T-helper 17 cell (primary cell): ENCODE data around the gene CES2. TPM values are rescaled to one million over a fixed set of nuclear protein-coding genes. Genes with fewer than 3 reads are reported as not detected.
"Not testable (repeated sequence)": the region's sequence is repeated elsewhere in the genome, so short reads cannot be mapped to it uniquely, and the experiment has no call there.

Experiments used
- ATAC-seq: fragments of 150-1000 bp; cut with Tn5 transposase; 2 replicates; pipeline ENCODE4 v1.10.0; 2021; ENCODE audit warnings: mild to moderate bottlenecking, moderate library complexity
- DNase-seq, 3 donors: peaks; one replicate each; pipeline versions ENCODE4 v3.0.0 to v3.0.0-alpha.2; 2020 to 2021
- H3K9me3 ChIP-seq: one replicate; pipeline ENCODE4 v1.7.0; 2013; ENCODE audit warnings: low read length, mild to moderate bottlenecking; ENCODE audit not compliant: control insufficient read depth, poor library complexity, severe bottlenecking
- H3K27ac Mint-ChIP-seq: one replicate; pipeline ENCODE4 v1.8.0; 2022; ENCODE audit warnings: mild to moderate bottlenecking, moderate library complexity, mixed read lengths
- H3K27me3 Mint-ChIP-seq: one replicate; pipeline ENCODE4 v1.8.0; 2022; ENCODE audit warnings: mixed read lengths
- H3K36me3 Mint-ChIP-seq: one replicate; pipeline ENCODE4 v1.8.0; 2022; ENCODE audit warnings: low read depth, mixed read lengths
- H3K4me1 Mint-ChIP-seq: one replicate; pipeline ENCODE4 v1.8.0; 2022; ENCODE audit warnings: mild to moderate bottlenecking, mixed read lengths
- H3K4me3 Mint-ChIP-seq: one replicate; pipeline ENCODE4 v1.8.0; 2022; ENCODE audit warnings: mild to moderate bottlenecking, moderate library complexity, mixed read lengths
- total RNA-seq, 4 donors: library from RNA in 2 of 4; stranded (reverse) in 2 of 4; gene quantifications; one replicate each; pipeline ENCODE4 v1.2.3 and lab custom pipeline; 2022 to 2026

Gene CES2
- total RNA-seq, 2 donors from 2014 or later: 33.1 to 36.8 TPM

GRCh38 chr16:66927918-66928649 is 7.2 kb upstream of the CES2 start:
- H3K4me1 Mint-ChIP-seq: peaks cover 21% of the 10 kb centered on the region
- no peaks in the 10 kb centered on the region for H3K9me3 ChIP-seq
- no peak for DNase-seq
- peaks cover 2% of the 10 kb centered on the region for H3K36me3 Mint-ChIP-seq
- H3K27me3 Mint-ChIP-seq: peaks cover 23% of the 10 kb centered on the region
- no peak overlapping the region for H3K4me3 Mint-ChIP-seq
- ATAC-seq: no peak
- H3K27ac Mint-ChIP-seq: peak overlapping the region; percentile 6

GRCh38 chr16:66928702-66929388 is 6.5 kb upstream of the CES2 start:
- Mint-ChIP-seq H3K27ac (no peak overlapping the region), H3K4me3 (no peak overlapping the region), H3K27me3 (peaks cover 15% of the 10 kb centered on the region), H3K36me3 (peaks cover 3% of the 10 kb centered on the region), H3K4me1 (peaks cover 26% of the 10 kb centered on the region)
- DNase-seq (no peak), ATAC-seq (peak; percentile 45)
- no peaks in the 10 kb centered on the region for H3K9me3 ChIP-seq

GRCh38 chr16:66930189-66930588 is 5.1 kb upstream of the CES2 start:
- no peak for ATAC-seq
- Mint-ChIP-seq H3K27ac (peak overlapping the region; percentile 39), H3K36me3 (peaks cover 7% of the 10 kb centered on the region)

GRCh38 chr16:66931665-66932064 is 3.7 kb upstream of the CES2 start:
- H3K27ac Mint-ChIP-seq: no peak overlapping the region
- no peaks in the 10 kb centered on the region for H3K9me3 ChIP-seq
- H3K4me1 Mint-ChIP-seq: peaks cover 36% of the 10 kb centered on the region
- ATAC-seq (no peak), DNase-seq (no peak)
- no peak overlapping the region for H3K4me3 Mint-ChIP-seq
- H3K36me3 Mint-ChIP-seq: peaks cover 7% of the 10 kb centered on the region
- H3K27me3 Mint-ChIP-seq: no peaks in the 10 kb centered on the region

More at GRCh38 chr16:66930189-66930588, 5.1 kb upstream of the CES2 start:
- H3K27me3 Mint-ChIP-seq: peaks cover 10% of the 10 kb centered on the region
- H3K9me3 ChIP-seq: no peaks in the 10 kb centered on the region
- no peak for DNase-seq
- H3K4me3 Mint-ChIP-seq: no peak overlapping the region
- peaks cover 29% of the 10 kb centered on the region for H3K4me1 Mint-ChIP-seq

GRCh38 chr16:66932076-66932475 is 3.2 kb upstream of the CES2 start:
- ATAC-seq: no peak
- H3K27me3 Mint-ChIP-seq: no peaks in the 10 kb centered on the region
- no peak overlapping the region for H3K27ac Mint-ChIP-seq
- H3K36me3 Mint-ChIP-seq: peaks cover 7% of the 10 kb centered on the region
- no peaks in the 10 kb centered on the region for H3K9me3 ChIP-seq
- no peak for DNase-seq
- H3K4me3 Mint-ChIP-seq: peak overlapping the region; percentile 99
- peaks cover 37% of the 10 kb centered on the region for H3K4me1 Mint-ChIP-seq

GRCh38 chr16:66933776-66934137 is 1.6 kb upstream of the CES2 start:
- peak overlapping the region; percentile 98 for H3K27ac Mint-ChIP-seq
- H3K36me3 Mint-ChIP-seq: peaks cover 7% of the 10 kb centered on the region
- no peaks in the 10 kb centered on the region for H3K9me3 ChIP-seq
- H3K4me3 Mint-ChIP-seq: peak overlapping the region; percentile 99
- ATAC-seq (peak; percentile 53), DNase-seq (no peak)
- peaks cover 44% of the 10 kb centered on the region for H3K4me1 Mint-ChIP-seq
- H3K27me3 Mint-ChIP-seq: no peaks in the 10 kb centered on the region

- Mint-ChIP-seq H3K4me3 (peak within 1 kb of the TSS; percentile 99), H3K36me3 (peaks cover 7% of the 10 kb centered on the region), H3K27ac (peak within 1 kb of the TSS; percentile 98), H3K27me3 (no peaks in the 10 kb centered on the region), H3K4me1 (peaks cover 44% of the 10 kb centered on the region)
- ATAC-seq: peak; percentile 92
- no peaks in the 10 kb centered on the region for H3K9me3 ChIP-seq
- peak; percentile 83 to 87 (median 84) for DNase-seq
These were observed 1.0 kb upstream of the CES2 start, which contains the start of gene CIAO2B for GRCh38 chr16:66934138-66934838. Gene CIAO2B (minus strand): TSS chr16:66934402. CDS start chr16:66934364, 38 bp downstream.

- not testable (repeated sequence) for H3K9me3 ChIP-seq, DNase-seq, ATAC-seq, H3K36me3 Mint-ChIP-seq, H3K27me3 Mint-ChIP-seq
- H3K4me1 Mint-ChIP-seq: peaks cover 44% of the 10 kb centered on the region
- peak overlapping the region; percentile 99 for H3K4me3 Mint-ChIP-seq
- H3K27ac Mint-ChIP-seq: peak overlapping the region; percentile 98
These were observed 440 bp upstream of the CES2 start for GRCh38 chr16:66934839-66935313.

- H3K4me3 Mint-ChIP-seq: peak overlapping the region; percentile 71
- ATAC-seq (no peak), DNase-seq (no peak)
- H3K36me3 Mint-ChIP-seq: peaks cover 7% of the 10 kb centered on the region
- peaks cover 44% of the 10 kb centered on the region for H3K4me1 Mint-ChIP-seq
- H3K27ac Mint-ChIP-seq: peak overlapping the region; percentile 98
- H3K27me3 Mint-ChIP-seq: no peaks in the 10 kb centered on the region
- H3K9me3 ChIP-seq: no peaks in the 10 kb centered on the region
These were observed 1.1 kb downstream of the CES2 start for GRCh38 chr16:66936462-66936861.

GRCh38 chr16:66936889-66937554 is 1.7 kb downstream of the CES2 start:
- Mint-ChIP-seq H3K27me3 (no peaks in the 10 kb centered on the region), H3K4me3 (peak overlapping the region; percentile 71), H3K4me1 (peaks cover 41% of the 10 kb centered on the region), H3K27ac (peak overlapping the region; percentile 73), H3K36me3 (peaks cover 9% of the 10 kb centered on the region)
- no peak for ATAC-seq
- H3K9me3 ChIP-seq: no peaks in the 10 kb centered on the region
- DNase-seq: no peak

- peaks cover 11% of the 10 kb centered on the region for H3K36me3 Mint-ChIP-seq
These were observed 2.5 kb downstream of the CES2 start for GRCh38 chr16:66937725-66938337.

GRCh38 chr16:66939366-66939765 is 4.0 kb downstream of the CES2 start:
- Mint-ChIP-seq H3K27ac (no peak overlapping the region), H3K4me3 (no peak overlapping the region), H3K36me3 (peaks cover 6% of the 10 kb centered on the region), H3K27me3 (no peaks in the 10 kb centered on the region), H3K4me1 (peaks cover 19% of the 10 kb centered on the region)
- no peaks in the 10 kb centered on the region for H3K9me3 ChIP-seq
- DNase-seq (no peak), ATAC-seq (no peak)

More at GRCh38 chr16:66937725-66938337, 2.5 kb downstream of the CES2 start:
- no peaks in the 10 kb centered on the region for H3K9me3 ChIP-seq
- H3K4me3 Mint-ChIP-seq: no peak overlapping the region
- no peaks in the 10 kb centered on the region for H3K27me3 Mint-ChIP-seq
- H3K27ac Mint-ChIP-seq: peak overlapping the region; percentile 73
- DNase-seq (no peak), ATAC-seq (no peak)
- peaks cover 34% of the 10 kb centered on the region for H3K4me1 Mint-ChIP-seq
